Measurements from ENCODE around the gene FOXI1. TPM values are rescaled to one million over a fixed set of nuclear protein-coding genes. Genes with fewer than 3 reads are reported as not detected.
"Not testable (repeated sequence)": the region's sequence is repeated elsewhere in the genome, so short reads cannot be mapped to it uniquely, and the experiment has no call there.

FOXI1 gene
- total and polyA plus RNA-seq, 11 donors = not detected

GRCh38 chr5:170137694-170138214 is 32.1 kb downstream of the FOXI1 start:
- Histone ChIP-seq H3K27ac (no peak overlapping the region), H3K9me3 (no peaks in the 10 kb centered on the region), H3K4me1 (peaks cover 0 to 3% (median 0%) of the 10 kb centered on the region in 12 donors), H3K27me3 (no peaks in the 10 kb centered on the region), H3K4me3 (no peak overlapping the region), H3K36me3 (no peaks in the 10 kb centered on the region)
- WGBS, 4 donors = 92 to 96% (median 95%) methylated on average over 2 of the region's 2 CpGs
- intact Hi-C loops (cut with DNase I) = no loop called here
- DNase-seq (no peak), ATAC-seq (no peak)
- no peak for TF ChIP-seq POLR2A (IDR thresholded peaks at IDR 0.05)
- TF ChIP-seq, protein P1, sequence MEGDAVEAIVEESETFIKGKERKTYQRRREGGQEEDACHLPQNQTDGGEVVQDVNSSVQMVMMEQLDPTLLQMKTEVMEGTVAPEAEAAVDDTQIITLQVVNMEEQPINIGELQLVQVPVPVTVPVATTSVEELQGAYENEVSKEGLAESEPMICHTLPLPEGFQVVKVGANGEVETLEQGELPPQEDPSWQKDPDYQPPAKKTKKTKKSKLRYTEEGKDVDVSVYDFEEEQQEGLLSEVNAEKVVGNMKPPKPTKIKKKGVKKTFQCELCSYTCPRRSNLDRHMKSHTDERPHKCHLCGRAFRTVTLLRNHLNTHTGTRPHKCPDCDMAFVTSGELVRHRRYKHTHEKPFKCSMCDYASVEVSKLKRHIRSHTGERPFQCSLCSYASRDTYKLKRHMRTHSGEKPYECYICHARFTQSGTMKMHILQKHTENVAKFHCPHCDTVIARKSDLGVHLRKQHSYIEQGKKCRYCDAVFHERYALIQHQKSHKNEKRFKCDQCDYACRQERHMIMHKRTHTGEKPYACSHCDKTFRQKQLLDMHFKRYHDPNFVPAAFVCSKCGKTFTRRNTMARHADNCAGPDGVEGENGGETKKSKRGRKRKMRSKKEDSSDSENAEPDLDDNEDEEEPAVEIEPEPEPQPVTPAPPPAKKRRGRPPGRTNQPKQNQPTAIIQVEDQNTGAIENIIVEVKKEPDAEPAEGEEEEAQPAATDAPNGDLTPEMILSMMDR (IDR thresholded peaks at IDR 0.05) = no peak

GRCh38 chr5:170138273-170138672 is 32.6 kb downstream of the FOXI1 start:
- WGBS, 4 donors = 92 to 97% (median 95%) methylated on average over 4 of the region's 4 CpGs

GRCh38 chr5:170139786-170140335 is 34.2 kb downstream of the FOXI1 start:
- H3K36me3 ChIP-seq = no peaks in the 10 kb centered on the region
- H3K27me3 ChIP-seq = no peaks in the 10 kb centered on the region
- ATAC-seq = no peak
- no peak overlapping the region for H3K4me3 ChIP-seq
- H3K9me3 ChIP-seq = no peaks in the 10 kb centered on the region
- no peak overlapping the region for H3K27ac ChIP-seq
- intact Hi-C loops (cut with DNase I) = no loop called here
- DNase-seq = no peak
- TF ChIP-seq POLR2A (IDR thresholded peaks at IDR 0.05) = no peak
- TF ChIP-seq, protein P1 (IDR thresholded peaks at IDR 0.05) = no peak
- peaks cover 0 to 3% (median 0%) of the 10 kb centered on the region in 12 donors for H3K4me1 ChIP-seq
- 73 to 85% (median 79%) methylated on average over 9 of the region's 9 CpGs for WGBS, 4 donors

More at GRCh38 chr5:170138273-170138672, 32.6 kb downstream of the FOXI1 start:
- TF ChIP-seq, protein P1 (IDR thresholded peaks at IDR 0.05) = no peak
- no peak for TF ChIP-seq POLR2A (IDR thresholded peaks at IDR 0.05)
- Histone ChIP-seq H3K36me3 (no peaks in the 10 kb centered on the region), H3K4me1 (peaks cover 0 to 3% (median 0%) of the 10 kb centered on the region in 12 donors), H3K9me3 (no peaks in the 10 kb centered on the region), H3K27me3 (no peaks in the 10 kb centered on the region), H3K27ac (no peak overlapping the region), H3K4me3 (no peak overlapping the region)
- no peak for ATAC-seq
- intact Hi-C loops (cut with DNase I) = no loop called here
- no peak for DNase-seq

DNA sequence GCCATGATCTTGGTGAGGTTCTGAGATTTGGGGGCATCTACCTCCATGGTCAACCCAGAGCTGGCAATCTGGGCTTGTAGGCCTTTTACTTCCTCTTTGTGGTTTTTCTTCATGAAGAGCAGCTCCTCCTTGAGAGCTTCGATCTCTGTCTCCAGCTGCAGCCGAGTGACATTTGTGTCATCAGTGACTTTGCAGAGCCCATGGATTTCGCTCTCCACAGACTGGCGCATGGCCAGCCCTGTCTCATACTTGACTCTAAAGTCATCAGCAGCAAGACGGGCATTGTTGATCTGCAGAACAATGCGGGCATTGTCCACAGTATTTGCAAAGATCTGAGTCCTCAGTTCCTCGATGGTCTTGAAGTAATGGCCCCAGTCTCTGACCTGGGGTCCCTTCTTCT is 35.5 kb downstream of the FOXI1 start:
- WGBS, 4 donors = 78 to 93% (median 87%) methylated on average over 7 of the region's 7 CpGs
- H3K27ac ChIP-seq; H3K36me3 ChIP-seq; H3K9me3 ChIP-seq; H3K27me3 ChIP-seq; DNase-seq; H3K4me1 ChIP-seq; intact Hi-C loops (cut with DNase I); ATAC-seq; H3K4me3 ChIP-seq: not testable (repeated sequence)

DNA sequence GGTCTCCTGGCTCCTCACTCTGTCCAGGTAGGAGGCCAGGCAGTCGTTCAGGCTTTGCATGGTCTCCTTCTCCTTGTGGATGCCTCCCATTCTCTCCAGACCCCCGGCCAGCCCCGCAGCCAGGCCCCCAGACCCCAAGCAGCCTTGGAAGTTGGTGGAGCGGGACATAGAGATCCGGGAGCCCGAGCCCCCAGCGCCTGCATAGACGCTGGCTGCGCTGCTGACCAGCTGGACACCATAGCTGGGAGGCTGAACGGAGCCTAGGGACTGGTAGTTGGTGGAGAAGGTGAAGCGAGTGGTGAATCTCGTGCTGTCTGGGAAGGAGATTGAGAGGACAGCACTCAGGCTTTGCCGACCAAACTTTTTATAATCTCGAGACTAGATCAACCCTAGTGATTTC is 35.9 kb downstream of the FOXI1 start:
- no peaks in the 10 kb centered on the region for H3K36me3 ChIP-seq
- no peaks in the 10 kb centered on the region for H3K27me3 ChIP-seq
- no peak for ATAC-seq
- no peak for TF ChIP-seq POLR2A (IDR thresholded peaks at IDR 0.05)
- TF ChIP-seq, protein P1 (IDR thresholded peaks at IDR 0.05) = no peak
- H3K4me1 ChIP-seq = no peaks in the 10 kb centered on the region
- H3K27ac ChIP-seq = no peak overlapping the region
- no peak overlapping the region for H3K4me3 ChIP-seq
- DNase-seq = no peak
- no peaks in the 10 kb centered on the region for H3K9me3 ChIP-seq
- WGBS, 4 donors = 89 to 95% (median 92%) methylated on average over 13 to 14 of the region's 14 CpGs
- intact Hi-C loops (cut with DNase I) = no loop called here

Measured in heart left ventricle (tissue), 16 donors.